Body of pancreas (tissue), 4 donors: ENCODE results near the gene NR0B1.

Experiments
- POLR2A ChIP-seq, 3 donors: fragments of 450-650 bp; IDR thresholded peaks; one replicate each; pipeline ENCODE4 v1.6.1; 2016; ENCODE audit warnings: antibody characterized with exemption in 3 of 3, mild to moderate bottlenecking in 2 of 3
- TF ChIP-seq, protein P1 (sequence below), 7 experiments: fragments of 450-650 bp in 4 of 7; fragments of 200-600 bp in 3 of 7; sonication (generic) in 3 of 7; IDR thresholded peaks; one replicate each; pipeline ENCODE4 v1.5.1; 2016 to 2019; ENCODE audit warnings: antibody characterized with exemption in 7 of 7

DNA sequence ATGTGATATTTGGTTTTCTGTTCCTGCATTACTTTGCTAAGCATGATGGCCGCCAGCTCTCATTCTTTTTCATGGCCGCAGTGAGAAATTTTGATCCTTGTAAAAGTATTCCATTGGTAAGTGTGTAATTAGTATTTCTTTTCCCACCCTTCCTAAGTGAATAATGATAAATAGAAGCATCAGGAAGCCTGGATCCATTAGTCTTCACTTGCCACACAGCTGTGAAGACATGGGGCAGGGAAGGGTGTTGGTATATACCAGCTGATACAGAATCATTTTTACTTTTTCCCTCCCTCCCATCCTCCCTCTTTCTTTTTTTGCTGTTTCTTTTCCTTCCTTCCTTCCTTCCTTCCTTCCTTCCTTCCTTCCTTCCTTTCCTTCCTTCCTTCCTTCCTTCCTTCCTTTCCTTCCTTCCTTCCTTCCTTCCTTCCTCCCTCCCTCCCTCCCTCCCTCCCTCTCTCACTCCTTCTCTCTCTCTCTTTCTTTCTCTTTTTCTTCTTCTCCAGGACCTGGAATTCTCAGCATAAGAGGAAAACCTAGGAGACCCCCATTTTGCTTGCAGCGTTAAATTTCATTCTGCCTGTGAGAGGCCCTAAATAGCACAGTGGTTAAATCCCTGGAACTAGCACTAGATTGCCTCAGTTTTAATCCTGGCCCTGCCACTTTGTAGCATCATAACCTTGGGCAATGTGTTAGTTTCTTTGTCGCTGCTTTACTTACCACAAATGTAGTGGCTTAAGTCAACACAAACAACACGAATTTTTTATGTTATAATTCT, 1.4 kb upstream of the NR0B1 start:
- TF ChIP-seq POLR2A (IDR thresholded peaks at IDR 0.05), result no peak
- TF ChIP-seq, protein P1, sequence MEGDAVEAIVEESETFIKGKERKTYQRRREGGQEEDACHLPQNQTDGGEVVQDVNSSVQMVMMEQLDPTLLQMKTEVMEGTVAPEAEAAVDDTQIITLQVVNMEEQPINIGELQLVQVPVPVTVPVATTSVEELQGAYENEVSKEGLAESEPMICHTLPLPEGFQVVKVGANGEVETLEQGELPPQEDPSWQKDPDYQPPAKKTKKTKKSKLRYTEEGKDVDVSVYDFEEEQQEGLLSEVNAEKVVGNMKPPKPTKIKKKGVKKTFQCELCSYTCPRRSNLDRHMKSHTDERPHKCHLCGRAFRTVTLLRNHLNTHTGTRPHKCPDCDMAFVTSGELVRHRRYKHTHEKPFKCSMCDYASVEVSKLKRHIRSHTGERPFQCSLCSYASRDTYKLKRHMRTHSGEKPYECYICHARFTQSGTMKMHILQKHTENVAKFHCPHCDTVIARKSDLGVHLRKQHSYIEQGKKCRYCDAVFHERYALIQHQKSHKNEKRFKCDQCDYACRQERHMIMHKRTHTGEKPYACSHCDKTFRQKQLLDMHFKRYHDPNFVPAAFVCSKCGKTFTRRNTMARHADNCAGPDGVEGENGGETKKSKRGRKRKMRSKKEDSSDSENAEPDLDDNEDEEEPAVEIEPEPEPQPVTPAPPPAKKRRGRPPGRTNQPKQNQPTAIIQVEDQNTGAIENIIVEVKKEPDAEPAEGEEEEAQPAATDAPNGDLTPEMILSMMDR (IDR thresholded peaks at IDR 0.05), result no peak
